IPS-20b (cell line): ENCODE data around the gene USP7.

Source experiments
- H3K27ac ChIP-seq: one replicate; pipeline ENCODE4 v1.5.1; 2013; ENCODE audit warnings: low read length
- H3K27me3 ChIP-seq: 2 replicates; pipeline ENCODE4 v1.6.1; 2013; ENCODE audit warnings: mild to moderate bottlenecking, low read length, inconsistent platforms; ENCODE audit not compliant: insufficient read depth
- H3K36me3 ChIP-seq: 2 replicates; pipeline ENCODE4 v1.6.1; 2013; ENCODE audit warnings: low read depth, mild to moderate bottlenecking, inconsistent platforms, low read length, moderate library complexity; ENCODE audit not compliant: insufficient read depth
- H3K4me1 ChIP-seq: 2 replicates; pipeline ENCODE4 v1.6.1; 2013; ENCODE audit warnings: mild to moderate bottlenecking, control low read depth, inconsistent platforms, low read length, moderate library complexity; ENCODE audit not compliant: insufficient read depth
- H3K4me3 ChIP-seq: 2 replicates; pipeline ENCODE4 v1.5.1; 2013; ENCODE audit warnings: mild to moderate bottlenecking, low read length, inconsistent platforms
- H3K9ac ChIP-seq: 2 replicates; pipeline ENCODE4 v1.6.1; 2013; ENCODE audit warnings: low read depth, mild to moderate bottlenecking, inconsistent platforms, low read length, moderate library complexity
- H3K9me3 ChIP-seq: 2 replicates; pipeline ENCODE4 v1.6.1; 2013; ENCODE audit warnings: mild to moderate bottlenecking, low read depth, low read length, inconsistent platforms; ENCODE audit not compliant: insufficient read depth

Gene USP7

GRCh38 chr16:8859913-8860881 is 103.5 kb downstream of the USP7 start:
- H3K4me1 ChIP-seq: peaks cover 22% of the 10 kb centered on the region
- H3K4me3 ChIP-seq: no peak overlapping the region
- H3K9me3 ChIP-seq: no peaks in the 10 kb centered on the region
- no peak overlapping the region for H3K9ac ChIP-seq
- no peak overlapping the region for H3K27ac ChIP-seq
- H3K27me3 ChIP-seq: no peaks in the 10 kb centered on the region
- H3K36me3 ChIP-seq: peaks cover 70% of the 10 kb centered on the region

- H3K27me3 ChIP-seq: no peaks in the 10 kb centered on the region
- H3K36me3 ChIP-seq: peaks cover 70% of the 10 kb centered on the region
- no peaks in the 10 kb centered on the region for H3K9me3 ChIP-seq
- H3K27ac ChIP-seq: no peak overlapping the region
- H3K4me3 ChIP-seq: no peak overlapping the region
- H3K4me1 ChIP-seq: peaks cover 13% of the 10 kb centered on the region
- H3K9ac ChIP-seq: no peak overlapping the region
Measured at GRCh38 chr16:8858994-8859912, 104.5 kb downstream of the USP7 start.

GRCh38 chr16:8855972-8856371 is 107.7 kb downstream of the USP7 start:
- no peaks in the 10 kb centered on the region for H3K9me3 ChIP-seq
- H3K27ac ChIP-seq: no peak overlapping the region
- H3K27me3 ChIP-seq: no peaks in the 10 kb centered on the region
- H3K36me3 ChIP-seq: peaks cover 88% of the 10 kb centered on the region
- H3K4me1 ChIP-seq: no peaks in the 10 kb centered on the region
- H3K4me3 ChIP-seq: no peak overlapping the region
- H3K9ac ChIP-seq: no peak overlapping the region

GRCh38 chr16:8855051-8855786 is 108.5 kb downstream of the USP7 start:
- H3K4me3 ChIP-seq: no peak overlapping the region
- H3K27ac ChIP-seq: no peak overlapping the region
- H3K27me3 ChIP-seq: no peaks in the 10 kb centered on the region
- 0 out of 2 replicates have a peak, but pooled peaks cover under 1% of the 10 kb centered on the region for H3K4me1 ChIP-seq
- no peaks in the 10 kb centered on the region for H3K9me3 ChIP-seq
- no peak overlapping the region for H3K9ac ChIP-seq
- peaks cover 91% of the 10 kb centered on the region for H3K36me3 ChIP-seq

GRCh38 chr16:8854298-8854948 is 109.3 kb downstream of the USP7 start:
- peaks cover 6% of the 10 kb centered on the region for H3K4me1 ChIP-seq
- H3K4me3 ChIP-seq: no peak overlapping the region
- H3K27ac ChIP-seq: no peak overlapping the region
- no peak overlapping the region for H3K9ac ChIP-seq
- peaks cover 92% of the 10 kb centered on the region for H3K36me3 ChIP-seq
- H3K27me3 ChIP-seq: no peaks in the 10 kb centered on the region
- no peaks in the 10 kb centered on the region for H3K9me3 ChIP-seq

GRCh38 chr16:8853611-8854010 is 110.1 kb downstream of the USP7 start:
- H3K9ac ChIP-seq: no peak overlapping the region
- peaks cover 9% of the 10 kb centered on the region for H3K4me1 ChIP-seq
- no peak overlapping the region for H3K27ac ChIP-seq
- H3K27me3 ChIP-seq: no peaks in the 10 kb centered on the region
- H3K4me3 ChIP-seq: no peak overlapping the region
- H3K36me3 ChIP-seq: peaks cover 92% of the 10 kb centered on the region
- H3K9me3 ChIP-seq: no peaks in the 10 kb centered on the region

- Histone ChIP-seq H3K9me3 (no peaks in the 10 kb centered on the region), H3K4me1 (peaks cover 9% of the 10 kb centered on the region), H3K4me3 (no peak overlapping the region), H3K36me3 (peaks cover 92% of the 10 kb centered on the region), H3K9ac (no peak overlapping the region), H3K27me3 (no peaks in the 10 kb centered on the region), H3K27ac (no peak overlapping the region)
Measured at GRCh38 chr16:8853150-8853549, 110.6 kb downstream of the USP7 start.

- Histone ChIP-seq H3K27me3 (no peaks in the 10 kb centered on the region), H3K9ac (no peak overlapping the region), H3K36me3 (peaks cover 91% of the 10 kb centered on the region), H3K4me1 (peaks cover 9% of the 10 kb centered on the region), H3K9me3 (no peaks in the 10 kb centered on the region), H3K27ac (no peak overlapping the region), H3K4me3 (no peak overlapping the region)
Measured at GRCh38 chr16:8852534-8852933, 111.2 kb downstream of the USP7 start.

GRCh38 chr16:8851761-8852403 is 111.8 kb downstream of the USP7 start:
- Histone ChIP-seq H3K4me3 (no peak overlapping the region), H3K36me3 (peaks cover 92% of the 10 kb centered on the region), H3K4me1 (peaks cover 9% of the 10 kb centered on the region), H3K9ac (no peak overlapping the region), H3K9me3 (no peaks in the 10 kb centered on the region), H3K27me3 (no peaks in the 10 kb centered on the region), H3K27ac (no peak overlapping the region)

- no peak overlapping the region for H3K27ac ChIP-seq
Measured at GRCh38 chr16:8850279-8850885, 113.3 kb downstream of the USP7 start.

More at GRCh38 chr16:8850279-8850885, 113.3 kb downstream of the USP7 start:
- Histone ChIP-seq H3K9me3 (no peaks in the 10 kb centered on the region), H3K9ac (no peak overlapping the region), H3K36me3 (peaks cover 92% of the 10 kb centered on the region), H3K4me1 (peaks cover 9% of the 10 kb centered on the region), H3K27me3 (no peaks in the 10 kb centered on the region), H3K4me3 (no peak overlapping the region)
